NOMO-1 (cell line): Measurements from ENCODE around the gene NAA80.
"Not testable (repeated sequence)": the region's sequence is repeated elsewhere in the genome, so short reads cannot be mapped to it uniquely, and the experiment has no call there.

Experiments
- DNase-seq, 2 experiments: peaks; one replicate each; lab custom pipeline; 2025; ENCODE audit not compliant: unreplicated experiment in 2 of 2; lab: John Stamatoyannopoulos, UW

The NAA80 gene

GRCh38 chr3:50317300-50317699 is 18.1 kb upstream of the NAA80 start:
- DNase-seq = no peak

DNA sequence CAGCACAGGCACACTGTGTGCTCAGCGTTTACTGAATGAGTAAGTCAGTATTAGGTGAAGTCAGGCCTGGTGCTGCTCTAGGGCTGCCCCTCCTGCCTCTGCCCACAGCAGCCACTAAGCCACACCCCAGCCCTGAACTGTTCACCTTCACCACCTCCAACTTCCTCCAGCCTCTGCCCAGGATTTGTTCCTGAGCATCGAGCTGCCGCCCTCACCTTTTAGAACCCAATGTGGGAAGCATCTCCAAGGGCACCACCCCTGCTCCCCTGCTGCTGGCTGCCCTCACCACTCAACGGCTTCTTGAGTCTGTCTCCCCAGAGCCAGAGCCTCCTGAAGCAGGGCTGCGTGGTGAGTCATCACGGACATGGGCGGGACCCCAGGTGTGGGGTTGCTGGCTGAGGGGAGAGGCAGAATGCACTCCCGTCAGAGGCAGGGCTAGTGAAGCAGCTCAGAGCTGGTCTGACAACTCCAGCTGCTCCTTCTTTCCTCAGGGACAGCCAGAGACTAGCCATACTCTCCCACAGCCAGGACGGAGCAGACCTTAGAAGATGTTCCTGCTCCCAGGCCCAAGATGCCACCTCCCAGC is 17.5 kb upstream of the NAA80 start:
- no peak for DNase-seq

DNA sequence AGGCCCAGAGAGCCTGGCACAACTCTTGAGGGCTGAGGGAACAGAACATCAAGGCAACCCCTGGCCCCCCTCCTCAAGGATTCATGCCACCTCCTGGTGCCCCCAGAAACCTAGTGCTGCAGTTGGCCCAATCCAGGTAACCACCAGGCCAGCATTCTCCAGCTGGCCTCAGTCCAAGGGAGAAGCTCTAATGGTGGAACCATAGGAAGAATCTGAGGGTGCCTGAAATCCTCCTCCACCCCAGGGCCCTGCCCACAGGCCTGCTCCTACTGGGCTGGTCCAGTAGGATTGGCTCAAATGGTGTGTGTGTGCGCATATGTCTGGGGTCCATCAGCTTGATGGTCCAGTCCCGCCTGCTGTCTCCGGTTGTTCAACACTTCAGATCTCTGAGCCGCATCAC is 15.6 kb upstream of the NAA80 start:
- no peak for DNase-seq

GRCh38 chr3:50314342-50314741 is 15.1 kb upstream of the NAA80 start:
- DNase-seq = no peak

DNA sequence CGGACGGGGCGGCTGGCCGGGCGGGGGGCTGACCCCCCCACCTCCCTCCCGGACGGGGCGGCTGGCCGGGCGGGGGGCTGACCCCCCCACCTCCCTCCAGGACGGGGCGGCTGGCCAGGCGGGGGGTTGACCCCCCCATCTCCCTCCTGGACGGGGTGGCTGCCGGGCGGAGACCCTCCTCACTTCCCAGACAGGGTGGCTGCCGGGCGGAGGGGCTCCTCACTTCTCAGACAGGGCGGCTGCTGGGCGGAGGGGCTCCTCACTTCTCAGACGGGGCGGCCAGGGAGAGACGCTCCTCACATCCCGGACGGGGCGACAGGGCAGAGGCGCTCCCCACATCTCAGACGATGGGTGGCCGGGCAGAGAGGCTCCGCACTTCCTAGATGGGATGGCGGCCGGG is 12.8 kb upstream of the NAA80 start:
- DNase-seq = not testable (repeated sequence)

DNA sequence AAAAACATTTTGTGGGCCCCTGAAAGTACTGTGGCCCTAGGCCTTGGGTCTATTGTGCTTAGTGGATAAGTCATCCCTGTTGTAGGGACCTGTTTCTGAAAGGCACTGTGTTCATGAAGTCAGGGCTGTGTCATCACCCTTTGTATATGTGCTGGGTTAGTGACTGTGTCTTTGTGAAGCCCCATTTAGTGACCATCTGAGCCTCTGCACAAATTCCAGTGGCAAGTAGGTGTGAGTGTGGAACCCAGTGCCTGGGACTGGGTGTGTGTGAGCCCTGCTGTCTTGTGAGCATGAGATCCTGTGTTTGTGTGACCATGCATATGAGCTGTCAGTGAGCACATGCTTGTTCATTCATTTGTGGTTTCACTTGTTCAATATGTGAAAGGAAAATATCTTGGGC is 5.4 kb upstream of the NAA80 start:
- no peak for DNase-seq

GRCh38 chr3:50303013-50303815 is 4.0 kb upstream of the NAA80 start, which contains the start of gene HYAL1:
HYAL1 (minus strand) TSS chr3:50303574; CDS start chr3:50302956, 618 bp downstream.
- no peak for DNase-seq

DNA sequence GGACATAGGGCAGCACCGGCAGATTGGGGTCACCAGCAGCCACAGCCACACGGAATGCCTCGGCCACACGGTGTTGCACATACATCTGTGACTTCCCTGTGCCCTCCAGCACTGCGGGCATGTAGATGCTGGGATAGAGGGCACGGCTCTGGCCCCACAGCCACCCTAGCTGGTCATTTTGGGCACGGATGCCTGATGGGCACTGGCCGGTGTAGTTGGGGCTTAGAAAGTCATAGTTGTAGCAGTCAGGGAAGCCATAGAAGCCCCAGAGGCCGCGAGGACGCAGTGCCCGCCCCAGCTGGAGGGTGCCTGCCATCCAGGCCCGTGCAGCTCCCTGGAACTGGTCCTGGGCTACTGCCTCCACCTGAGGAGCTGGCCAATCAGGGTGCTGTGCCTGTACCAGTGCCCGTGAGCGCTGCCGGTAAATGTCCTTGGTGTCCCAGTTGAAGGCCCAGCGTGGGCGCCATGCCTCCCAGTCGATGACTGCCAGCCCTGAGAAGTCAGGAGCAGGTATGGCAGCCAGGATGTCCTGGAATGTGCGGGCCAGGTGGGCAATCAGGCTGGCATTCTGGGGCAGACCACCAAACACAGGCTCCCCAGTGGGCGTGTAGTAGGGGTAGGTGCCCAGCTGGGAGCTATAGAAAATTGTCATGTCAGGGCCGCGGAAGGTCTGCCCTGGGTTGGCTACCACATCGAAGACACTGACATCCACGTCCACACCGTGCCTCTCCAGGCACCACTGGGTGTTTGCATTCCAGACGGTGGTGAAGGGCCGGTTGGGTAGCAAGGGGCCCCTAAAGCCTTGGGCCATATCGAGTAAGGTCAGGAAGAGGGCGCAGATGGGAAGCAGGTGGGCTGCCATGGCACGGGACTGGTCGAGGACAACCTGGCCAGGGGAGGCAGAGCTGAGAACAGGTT is 3.1 kb upstream of the NAA80 start:
- DNase-seq = no peak

DNA sequence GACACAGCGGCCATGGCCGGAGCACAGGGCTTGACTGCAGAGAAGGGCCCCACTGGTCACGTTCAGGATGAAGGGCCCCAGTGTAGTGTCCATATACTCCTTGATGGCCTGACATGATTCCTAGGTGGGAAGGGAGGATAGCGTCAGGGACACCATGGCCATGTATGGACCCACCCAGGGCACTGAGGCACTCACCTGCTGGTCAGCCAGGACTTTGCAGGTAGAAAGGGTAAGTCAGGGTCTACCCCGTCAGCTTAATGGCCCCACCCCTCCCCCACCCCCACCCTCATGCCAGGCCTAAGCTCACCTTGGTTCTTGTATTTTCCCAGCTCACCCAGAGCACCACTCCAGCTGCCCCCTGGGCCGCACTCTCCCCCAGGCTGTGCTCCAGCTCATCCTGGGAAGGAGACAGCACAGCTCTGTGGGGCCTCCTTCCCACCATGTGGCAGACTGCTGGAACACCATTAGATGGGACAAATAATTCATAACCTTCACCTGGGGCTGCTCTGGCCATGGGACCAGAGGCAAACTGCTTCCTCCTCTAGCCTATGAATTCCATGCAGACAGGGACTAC is 1.6 kb upstream of the NAA80 start:
- no peak for DNase-seq

DNA sequence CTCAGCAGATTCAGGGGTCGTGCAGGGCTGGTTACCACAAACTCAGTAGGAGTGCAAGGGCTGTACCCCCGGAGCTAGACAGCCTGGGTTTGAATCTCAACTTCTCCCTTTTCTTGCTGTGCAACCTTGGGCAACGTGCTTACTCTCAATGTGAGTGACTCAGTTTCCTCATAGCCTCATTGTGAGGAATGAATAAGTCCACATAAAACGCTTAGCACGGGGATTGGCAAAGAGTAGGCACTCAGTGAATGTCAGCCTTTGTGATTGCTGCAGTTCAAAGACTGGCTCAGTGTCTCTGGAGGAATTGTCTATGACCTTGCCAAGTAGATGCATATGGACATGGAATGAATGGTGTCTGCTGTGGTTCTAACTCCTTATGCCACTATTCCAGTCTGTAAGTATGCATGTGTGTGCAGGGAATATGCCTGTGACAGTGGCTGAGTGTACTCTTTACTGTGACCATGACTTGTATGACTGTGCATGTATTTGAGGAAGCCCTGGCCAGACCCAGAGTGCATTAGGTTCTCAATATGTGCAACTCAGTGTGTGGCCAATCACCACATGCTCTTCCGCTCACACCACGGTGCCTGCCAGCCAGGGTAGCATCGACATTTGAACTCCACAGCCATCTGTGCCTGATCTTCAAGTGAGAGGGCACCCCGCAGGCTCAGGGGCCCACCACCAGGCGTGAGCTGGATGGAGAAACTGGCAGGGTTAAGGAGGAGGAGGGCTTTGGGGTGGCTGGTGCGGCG is 900 bp upstream of the NAA80 start:
- DNase-seq = peak; percentile 74 to 92

DNA sequence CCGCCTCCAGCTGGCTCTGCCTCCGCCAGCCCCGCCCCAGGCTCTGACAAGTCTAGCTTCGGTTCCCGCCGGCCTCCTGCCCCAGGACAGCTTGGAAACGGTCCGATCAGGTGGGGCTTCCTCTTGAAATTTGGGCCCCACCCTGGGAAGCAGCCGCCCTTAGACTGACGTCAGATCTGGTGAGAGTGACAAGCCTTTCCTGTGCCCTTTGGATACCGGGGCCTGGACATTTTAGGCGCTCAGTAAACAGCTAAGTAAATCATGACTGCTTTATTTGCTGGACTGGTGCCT is 378 bp upstream of the NAA80 start:
- no peak for DNase-seq

- DNase-seq = peak in 1 of 2 experiments; percentile 35
These were observed 1.1 kb downstream of the NAA80 start for GRCh38 chr3:50297896-50298725.

- no peak for DNase-seq
These were observed 1.8 kb downstream of the NAA80 start for GRCh38 chr3:50297384-50297775.

- DNase-seq = no peak
These were observed 2.4 kb downstream of the NAA80 start for GRCh38 chr3:50296721-50297383.

GRCh38 chr3:50295553-50296431 is 3.4 kb downstream of the NAA80 start:
- no peak for DNase-seq

DNA sequence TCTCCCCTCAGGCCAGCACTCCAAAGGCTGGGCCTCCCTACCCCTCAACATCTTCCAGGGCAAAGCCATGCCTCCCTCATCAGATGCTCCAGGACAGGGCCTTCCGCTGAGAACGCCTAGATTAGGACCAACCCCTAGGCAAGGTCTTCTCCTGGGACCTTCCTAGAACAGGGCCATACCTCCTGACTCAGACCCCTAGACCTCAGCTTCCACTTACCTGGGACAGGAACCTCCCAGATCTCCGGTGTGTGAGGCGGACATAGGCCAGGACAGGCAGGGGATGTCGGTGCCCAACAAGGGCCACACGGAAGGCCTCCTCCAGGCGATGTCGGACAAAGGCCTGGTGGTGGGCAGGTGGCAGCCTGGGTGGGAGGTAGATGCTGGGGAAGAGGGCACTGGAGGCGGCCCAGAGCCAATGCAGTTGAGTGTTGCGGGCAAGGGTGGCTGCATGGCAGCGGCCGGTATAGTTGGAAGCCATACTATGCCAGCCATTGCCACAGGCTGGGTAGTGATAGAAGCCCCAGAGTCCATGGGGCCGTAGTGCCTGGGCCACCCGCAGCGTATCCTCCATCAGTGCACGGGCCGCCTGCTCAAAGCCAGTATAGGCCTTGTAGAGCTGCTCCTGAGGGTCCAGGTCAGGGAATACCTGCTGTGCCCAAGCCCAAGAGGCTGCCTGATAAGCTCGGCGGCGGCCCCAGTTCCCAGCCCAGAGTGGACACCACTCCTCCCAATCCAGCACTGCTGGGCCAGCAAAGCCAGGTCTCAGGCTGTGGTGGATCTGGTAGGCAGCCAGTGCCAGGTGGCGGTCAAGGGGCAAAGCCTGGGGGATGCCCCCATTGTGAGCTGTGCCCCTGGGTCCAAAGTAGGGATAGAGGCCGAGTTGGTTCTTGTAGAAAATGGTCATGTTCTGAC is 4.5 kb downstream of the NAA80 start:
- DNase-seq = no peak

DNA sequence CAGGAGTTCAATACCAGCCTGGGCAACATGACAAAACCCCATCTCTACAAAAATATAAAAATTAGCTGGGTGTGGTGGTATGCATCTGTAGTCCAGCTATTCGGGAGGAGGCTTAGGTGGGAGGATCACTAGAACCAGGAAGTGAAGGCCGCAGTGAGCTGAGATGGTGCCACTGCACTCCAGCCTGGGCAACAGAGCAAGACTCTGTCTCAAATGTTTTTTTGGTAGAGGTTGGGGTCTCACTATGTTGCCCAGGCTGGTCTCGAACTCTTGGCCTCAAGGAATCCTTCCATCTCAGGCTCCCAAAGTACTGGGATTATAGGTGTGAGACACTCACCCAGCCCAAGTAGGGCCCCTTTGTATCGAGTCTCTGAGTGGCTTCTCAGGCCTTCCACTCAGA is 5.1 kb downstream of the NAA80 start:
- DNase-seq = no peak
